ENCODE data around the gene PGGHG.
"Not testable (repeated sequence)": the region's sequence is repeated elsewhere in the genome, so short reads cannot be mapped to it uniquely, and the experiment has no call there.

PGGHG gene

GRCh38 chr11:308740-309665 is 20.1 kb downstream of the PGGHG start:
- not testable (repeated sequence) for H3K9me3 Mint-ChIP-seq, H3K27me3 Mint-ChIP-seq, DNase-seq
- H3K36me3 Mint-ChIP-seq (ENCODE audit: low read depth): peaks cover 12% of the 10 kb centered on the region
- H3K27ac Mint-ChIP-seq: peak overlapping the region; percentile 90
- peaks cover 39% of the 10 kb centered on the region for H3K4me1 Mint-ChIP-seq
- H3K4me3 Mint-ChIP-seq: peak overlapping the region; percentile 90
- peak; percentile 3 for ATAC-seq

GRCh38 chr11:309979-310572 is 21.1 kb downstream of the PGGHG start:
- not testable (repeated sequence) for DNase-seq, H3K9me3 Mint-ChIP-seq, H3K27me3 Mint-ChIP-seq, ATAC-seq
- H3K36me3 Mint-ChIP-seq (ENCODE audit: low read depth): peaks cover 22% of the 10 kb centered on the region
- peak overlapping the region; percentile 90 for H3K27ac Mint-ChIP-seq
- H3K4me3 Mint-ChIP-seq: peak overlapping the region; percentile 90
- peaks cover 34% of the 10 kb centered on the region for H3K4me1 Mint-ChIP-seq

- H3K27ac Mint-ChIP-seq: peak overlapping the region; percentile 96
- not testable (repeated sequence) for DNase-seq, H3K27me3 Mint-ChIP-seq, H3K9me3 Mint-ChIP-seq, ATAC-seq
- H3K36me3 Mint-ChIP-seq (ENCODE audit: low read depth): peaks cover 26% of the 10 kb centered on the region
- H3K4me3 Mint-ChIP-seq: peak overlapping the region; percentile 92
- peaks cover 29% of the 10 kb centered on the region for H3K4me1 Mint-ChIP-seq
Observed at GRCh38 chr11:311013-311748, 22.3 kb downstream of the PGGHG start.

GRCh38 chr11:312092-312816 is 23.3 kb downstream of the PGGHG start:
- H3K9me3 Mint-ChIP-seq: no peaks in the 10 kb centered on the region
- H3K4me1 Mint-ChIP-seq: peaks cover 36% of the 10 kb centered on the region
- H3K36me3 Mint-ChIP-seq (ENCODE audit: low read depth): peaks cover 33% of the 10 kb centered on the region
- H3K4me3 Mint-ChIP-seq: peak overlapping the region; percentile 92
- H3K27me3 Mint-ChIP-seq: no peaks in the 10 kb centered on the region
- DNase-seq: peak; percentile 54
- peak; percentile 16 for ATAC-seq
- peak overlapping the region; percentile 96 for H3K27ac Mint-ChIP-seq

- H3K27ac Mint-ChIP-seq: peak overlapping the region; percentile 96
- ATAC-seq (no peak), DNase-seq (no peak)
- peak overlapping the region; percentile 92 for H3K4me3 Mint-ChIP-seq
- peaks cover 36% of the 10 kb centered on the region for H3K36me3 Mint-ChIP-seq (ENCODE audit: low read depth)
- H3K27me3 Mint-ChIP-seq: no peaks in the 10 kb centered on the region
- no peaks in the 10 kb centered on the region for H3K9me3 Mint-ChIP-seq
- H3K4me1 Mint-ChIP-seq: peaks cover 35% of the 10 kb centered on the region
Observed at GRCh38 chr11:313304-313786, 24.4 kb downstream of the PGGHG start.

- H3K27me3 Mint-ChIP-seq: no peaks in the 10 kb centered on the region
- ATAC-seq (peak; percentile 31), DNase-seq (peak; percentile 56)
- peak within 1 kb of the TSS; percentile 96 for H3K27ac Mint-ChIP-seq
- H3K36me3 Mint-ChIP-seq (ENCODE audit: low read depth): peaks cover 35% of the 10 kb centered on the region
- peaks cover 35% of the 10 kb centered on the region for H3K4me1 Mint-ChIP-seq
- no peaks in the 10 kb centered on the region for H3K9me3 Mint-ChIP-seq
- peak within 1 kb of the TSS; percentile 92 for H3K4me3 Mint-ChIP-seq
Observed at GRCh38 chr11:313787-314553, 25.0 kb downstream of the PGGHG start, which contains the start of gene IFITM1. Gene IFITM1, plus strand, starts transcription at chr11:314040. Its CDS starts 131 bp downstream, at chr11:314171.

GRCh38 chr11:314554-314875 is 25.6 kb downstream of the PGGHG start:
- Mint-ChIP-seq H3K27ac (peak overlapping the region; percentile 96), H3K36me3 (ENCODE audit: low read depth) (peaks cover 31% of the 10 kb centered on the region), H3K4me3 (peak overlapping the region; percentile 92), H3K4me1 (peaks cover 34% of the 10 kb centered on the region)
- not testable (repeated sequence) for ATAC-seq, H3K9me3 Mint-ChIP-seq, DNase-seq, H3K27me3 Mint-ChIP-seq

- Mint-ChIP-seq H3K4me3 (peak overlapping the region; percentile 92), H3K9me3 (no peaks in the 10 kb centered on the region), H3K27me3 (no peaks in the 10 kb centered on the region), H3K27ac (peak overlapping the region; percentile 96), H3K4me1 (peaks cover 36% of the 10 kb centered on the region), H3K36me3 (ENCODE audit: low read depth) (peaks cover 30% of the 10 kb centered on the region)
- ATAC-seq: no peak
- DNase-seq: no peak
Observed at GRCh38 chr11:315051-315481, 26.1 kb downstream of the PGGHG start.

GRCh38 chr11:315516-315994 is 26.6 kb downstream of the PGGHG start:
- Mint-ChIP-seq H3K4me3 (peak overlapping the region; percentile 92), H3K27me3 (no peaks in the 10 kb centered on the region), H3K27ac (peak overlapping the region; percentile 96), H3K36me3 (ENCODE audit: low read depth) (peaks cover 34% of the 10 kb centered on the region), H3K4me1 (peaks cover 41% of the 10 kb centered on the region), H3K9me3 (no peaks in the 10 kb centered on the region)
- ATAC-seq (no peak), DNase-seq (no peak)

GRCh38 chr11:316031-316701 is 27.2 kb downstream of the PGGHG start:
- Mint-ChIP-seq H3K4me3 (peak overlapping the region; percentile 87), H3K27me3 (no peaks in the 10 kb centered on the region), H3K27ac (peak overlapping the region; percentile 92), H3K4me1 (peaks cover 44% of the 10 kb centered on the region), H3K9me3 (no peaks in the 10 kb centered on the region), H3K36me3 (ENCODE audit: low read depth) (peaks cover 34% of the 10 kb centered on the region)
- ATAC-seq: no peak
- peak; percentile 52 for DNase-seq

GRCh38 chr11:316891-317301 is 28.0 kb downstream of the PGGHG start:
- DNase-seq: no peak
- Mint-ChIP-seq H3K27me3 (no peaks in the 10 kb centered on the region), H3K4me3 (peak overlapping the region; percentile 87), H3K4me1 (peaks cover 40% of the 10 kb centered on the region), H3K9me3 (no peaks in the 10 kb centered on the region), H3K36me3 (ENCODE audit: low read depth) (peaks cover 34% of the 10 kb centered on the region), H3K27ac (peak overlapping the region; percentile 92)
- no peak for ATAC-seq

GRCh38 chr11:317668-318404 is 28.9 kb downstream of the PGGHG start:
- DNase-seq: peak; percentile 39
- H3K27me3 Mint-ChIP-seq, ATAC-seq, H3K9me3 Mint-ChIP-seq: not testable (repeated sequence)
- Mint-ChIP-seq H3K27ac (peak overlapping the region; percentile 92), H3K4me1 (peaks cover 34% of the 10 kb centered on the region), H3K4me3 (peak overlapping the region; percentile 87), H3K36me3 (ENCODE audit: low read depth) (peaks cover 34% of the 10 kb centered on the region)

Measured in activated naive CD8-positive, alpha-beta T cell treated with anti-CD3 and anti-CD28 coated beads, Interleukin-2, amount 50 U/mL, for 24 hours (primary cell).